Measurements from ENCODE around the gene FADS2.

Gene FADS2

DNA sequence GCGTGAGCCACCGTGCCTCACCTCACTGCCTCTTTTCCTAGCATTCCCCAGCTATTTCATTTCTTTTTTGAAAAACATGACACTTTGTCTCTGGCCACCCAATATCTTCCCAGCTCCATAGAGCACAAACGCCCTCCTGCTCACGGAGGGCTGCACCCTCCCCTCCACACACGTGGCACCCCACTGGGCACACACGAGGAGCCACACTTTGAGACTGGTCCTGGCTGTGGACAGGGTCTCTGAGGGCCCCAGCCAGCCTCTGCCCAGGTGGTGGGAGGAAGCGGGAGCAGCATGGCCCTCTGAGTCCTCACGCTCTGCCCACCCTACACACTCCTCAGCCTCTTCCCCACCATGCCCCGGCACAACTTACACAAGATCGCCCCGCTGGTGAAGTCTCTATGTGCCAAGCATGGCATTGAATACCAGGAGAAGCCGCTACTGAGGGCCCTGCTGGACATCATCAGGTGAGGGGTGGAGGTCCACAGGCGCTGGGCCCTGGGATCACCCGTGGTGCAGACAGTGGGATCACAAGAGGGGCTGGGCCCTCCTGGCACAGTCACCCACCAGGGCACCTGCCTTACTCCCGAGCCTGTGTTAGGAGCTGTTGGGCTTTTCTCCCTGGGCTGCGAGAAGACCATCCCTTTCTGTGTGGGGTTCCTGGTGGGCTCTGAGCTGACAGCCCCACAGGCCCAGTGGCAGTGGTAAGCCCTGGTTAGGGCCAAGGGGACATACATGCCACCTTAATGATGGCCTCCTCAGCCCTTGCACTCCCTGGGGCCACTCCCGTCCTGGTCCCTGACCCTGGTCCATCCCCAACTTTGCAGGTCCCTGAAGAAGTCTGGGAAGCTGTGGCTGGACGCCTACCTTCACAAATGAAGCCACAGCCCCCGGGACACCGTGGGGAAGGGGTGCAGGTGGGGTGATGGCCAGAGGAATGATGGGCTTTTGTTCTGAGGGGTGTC lies 37.0 kb downstream of the FADS2 start:
- Histone ChIP-seq H3K4me1 (ENCODE audit: insufficient read depth, low read length) (peaks cover 10% of the 10 kb centered on the region), H3K9me3 (ENCODE audit: low read length) (no peaks in the 10 kb centered on the region), H3K27me3 (ENCODE audit: insufficient read depth, low read length) (no peaks in the 10 kb centered on the region), H3K36me3 (ENCODE audit: insufficient read depth, low read length) (peaks cover 64% of the 10 kb centered on the region), H2AFZ (ENCODE audit: low read depth, low read length) (no peak overlapping the region), H3K4me3 (ENCODE audit: low read length) (no peak overlapping the region)

DNA sequence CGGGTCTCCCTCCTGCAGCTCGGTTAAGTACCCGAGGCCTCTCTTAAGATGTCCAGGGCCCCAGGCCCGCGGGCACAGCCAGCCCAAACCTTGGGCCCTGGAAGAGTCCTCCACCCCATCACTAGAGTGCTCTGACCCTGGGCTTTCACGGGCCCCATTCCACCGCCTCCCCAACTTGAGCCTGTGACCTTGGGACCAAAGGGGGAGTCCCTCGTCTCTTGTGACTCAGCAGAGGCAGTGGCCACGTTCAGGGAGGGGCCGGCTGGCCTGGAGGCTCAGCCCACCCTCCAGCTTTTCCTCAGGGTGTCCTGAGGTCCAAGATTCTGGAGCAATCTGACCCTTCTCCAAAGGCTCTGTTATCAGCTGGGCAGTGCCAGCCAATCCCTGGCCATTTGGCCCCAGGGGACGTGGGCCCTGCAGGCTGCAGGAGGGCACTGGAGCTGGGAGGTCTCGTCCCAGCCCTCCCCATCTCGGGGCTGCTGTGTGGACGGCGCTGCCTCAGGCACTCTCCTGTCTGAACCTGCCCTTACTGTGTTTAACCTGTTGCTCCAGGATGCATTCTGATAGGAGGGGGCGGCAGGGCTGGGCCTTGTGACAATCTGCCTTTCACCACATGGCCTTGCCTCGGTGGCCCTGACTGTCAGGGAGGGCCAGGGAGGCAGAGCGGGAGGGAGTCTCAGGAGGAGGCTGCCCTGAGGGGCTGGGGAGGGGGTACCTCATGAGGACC lies 38.3 kb downstream of the FADS2 start:
- Histone ChIP-seq H3K4me1 (ENCODE audit: insufficient read depth, low read length) (peaks cover 19% of the 10 kb centered on the region), H2AFZ (ENCODE audit: low read depth, low read length) (no peak overlapping the region), H3K9me3 (ENCODE audit: low read length) (no peaks in the 10 kb centered on the region), H3K4me3 (ENCODE audit: low read length) (no peak overlapping the region), H3K36me3 (ENCODE audit: insufficient read depth, low read length) (peaks cover 55% of the 10 kb centered on the region), H3K27me3 (ENCODE audit: insufficient read depth, low read length) (no peaks in the 10 kb centered on the region)

DNA sequence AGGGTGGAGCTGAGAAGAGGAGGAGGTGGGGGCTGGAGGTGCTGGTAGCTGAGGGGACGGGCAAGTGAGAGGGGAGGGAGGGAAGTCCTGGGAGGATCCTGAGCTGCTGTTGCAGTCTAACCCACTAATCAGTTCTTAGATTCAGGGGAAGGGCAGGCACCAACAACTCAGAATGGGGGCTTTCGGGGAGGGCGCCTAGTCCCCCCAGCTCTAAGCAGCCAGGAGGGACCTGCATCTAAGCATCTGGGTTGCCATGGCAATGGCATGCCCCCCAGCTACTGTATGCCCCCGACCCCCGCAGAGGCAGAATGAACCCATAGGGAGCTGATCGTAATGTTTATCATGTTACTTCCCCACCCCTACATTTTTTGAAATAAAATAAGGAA lies 38.9 kb downstream of the FADS2 start:
- no peak overlapping the region for H3K4me3 ChIP-seq (ENCODE audit: low read length)
- H2AFZ ChIP-seq (ENCODE audit: low read depth, low read length) = no peak overlapping the region
- H3K27me3 ChIP-seq (ENCODE audit: insufficient read depth, low read length) = no peaks in the 10 kb centered on the region
- H3K4me1 ChIP-seq (ENCODE audit: insufficient read depth, low read length) = peaks cover 19% of the 10 kb centered on the region
- no peaks in the 10 kb centered on the region for H3K9me3 ChIP-seq (ENCODE audit: low read length)
- H3K36me3 ChIP-seq (ENCODE audit: insufficient read depth, low read length) = peaks cover 49% of the 10 kb centered on the region

DNA sequence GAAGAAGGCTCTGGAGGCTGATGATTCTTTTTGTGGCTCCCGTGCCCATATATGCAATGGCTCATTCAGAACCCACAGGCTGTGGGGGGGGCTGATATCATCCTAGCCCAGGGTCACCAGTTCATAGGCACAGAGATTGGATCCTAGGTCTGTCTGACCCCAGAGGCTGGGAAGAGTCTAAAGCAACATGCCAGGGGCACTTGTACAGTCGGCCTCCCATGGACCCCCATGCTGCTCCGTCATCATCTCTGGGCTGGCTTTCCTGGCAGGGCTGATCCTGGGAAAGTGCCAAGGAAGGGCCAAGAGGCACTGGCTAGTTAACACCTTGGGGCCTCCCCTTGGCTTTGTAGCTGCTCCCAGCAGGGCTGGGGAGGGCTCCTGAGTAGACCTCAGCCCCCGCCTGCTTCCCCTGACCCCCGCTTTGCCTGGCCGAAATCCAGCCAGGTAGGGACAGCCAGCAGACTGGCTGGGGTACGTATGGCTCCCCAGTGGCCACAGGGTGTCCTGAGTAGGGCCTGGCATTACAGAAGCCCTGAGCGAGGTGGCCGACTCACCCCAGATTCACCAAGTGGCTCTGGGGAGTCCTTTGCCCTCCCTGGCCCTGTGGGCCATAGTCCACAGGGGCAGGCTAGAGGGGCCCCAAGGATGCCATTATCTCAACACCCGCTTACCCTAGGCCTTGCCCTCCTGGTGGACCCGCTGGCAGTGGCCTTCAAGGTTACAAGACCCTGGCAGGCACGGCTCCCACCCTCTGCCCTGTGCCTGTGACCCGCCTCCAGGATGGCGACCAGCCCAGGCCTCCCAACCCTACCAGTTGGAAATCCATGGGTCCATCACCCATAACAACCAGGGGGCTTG lies 40.7 kb downstream of the FADS2 start:
- no peak overlapping the region for H3K4me3 ChIP-seq (ENCODE audit: low read length)
- H3K4me1 ChIP-seq (ENCODE audit: insufficient read depth, low read length) = peaks cover 19% of the 10 kb centered on the region
- no peaks in the 10 kb centered on the region for H3K9me3 ChIP-seq (ENCODE audit: low read length)
- no peaks in the 10 kb centered on the region for H3K27me3 ChIP-seq (ENCODE audit: insufficient read depth, low read length)
- H2AFZ ChIP-seq (ENCODE audit: low read depth, low read length) = no peak overlapping the region
- H3K36me3 ChIP-seq (ENCODE audit: insufficient read depth, low read length) = peaks cover 33% of the 10 kb centered on the region

DNA sequence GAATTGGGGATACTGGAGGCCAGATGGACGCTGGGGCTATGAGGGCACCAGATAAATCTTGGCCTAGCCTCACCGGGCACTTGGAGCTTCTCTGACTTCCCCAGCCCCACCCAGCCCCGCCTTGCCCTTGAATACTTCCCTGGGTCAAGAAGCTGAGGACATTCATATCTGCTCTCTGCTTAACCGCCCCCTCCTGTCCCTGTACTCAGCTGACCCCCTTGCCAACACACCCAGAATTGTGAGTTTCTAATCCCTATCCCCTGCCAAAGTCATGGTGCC lies 41.3 kb downstream of the FADS2 start:
- peaks cover 29% of the 10 kb centered on the region for H3K36me3 ChIP-seq (ENCODE audit: insufficient read depth, low read length)
- H3K4me1 ChIP-seq (ENCODE audit: insufficient read depth, low read length) = peaks cover 19% of the 10 kb centered on the region
- H3K4me3 ChIP-seq (ENCODE audit: low read length) = no peak overlapping the region
- no peaks in the 10 kb centered on the region for H3K9me3 ChIP-seq (ENCODE audit: low read length)
- H2AFZ ChIP-seq (ENCODE audit: low read depth, low read length) = no peak overlapping the region
- no peaks in the 10 kb centered on the region for H3K27me3 ChIP-seq (ENCODE audit: insufficient read depth, low read length)

DNA sequence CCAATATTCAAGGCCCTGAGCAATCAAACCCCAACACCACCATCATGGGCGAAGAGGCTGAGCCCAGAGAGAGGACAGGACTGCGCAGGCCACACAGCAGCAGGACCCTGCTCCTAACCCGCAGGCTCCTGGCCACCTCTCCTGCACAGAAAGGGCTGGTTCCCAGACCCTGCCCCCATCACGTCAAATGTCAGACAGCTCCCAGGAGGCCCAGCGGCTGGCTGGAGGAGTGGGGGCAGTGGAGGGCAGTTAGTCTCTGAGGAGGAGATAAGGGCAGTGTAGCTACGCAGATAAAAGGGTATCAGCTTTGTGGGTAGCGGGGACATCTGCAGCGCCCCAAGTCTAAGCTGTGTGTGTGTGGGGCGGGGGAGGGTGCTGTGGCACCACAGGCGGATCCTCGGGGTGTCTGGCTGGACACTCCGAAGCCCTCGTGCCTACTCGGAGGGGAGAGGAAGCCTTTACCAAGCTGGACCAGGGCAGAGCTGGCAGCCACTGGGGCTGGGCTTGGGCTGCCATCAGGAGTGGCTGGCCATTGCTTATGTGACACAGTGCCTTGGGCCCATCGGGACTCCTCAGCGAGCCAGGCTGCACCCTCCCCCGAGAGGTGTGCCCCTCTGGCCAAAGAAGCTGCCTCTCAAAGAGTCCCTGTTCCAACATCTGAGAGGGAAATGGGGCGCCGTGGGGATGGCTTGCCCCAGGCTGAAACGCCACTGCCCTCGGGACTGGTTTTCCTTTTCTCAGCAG lies 41.8 kb downstream of the FADS2 start:
- Histone ChIP-seq H3K4me1 (ENCODE audit: insufficient read depth, low read length) (peaks cover 19% of the 10 kb centered on the region), H3K4me3 (ENCODE audit: low read length) (no peak overlapping the region), H3K9me3 (ENCODE audit: low read length) (no peaks in the 10 kb centered on the region), H2AFZ (ENCODE audit: low read depth, low read length) (no peak overlapping the region), H3K36me3 (ENCODE audit: insufficient read depth, low read length) (peaks cover 25% of the 10 kb centered on the region), H3K27me3 (ENCODE audit: insufficient read depth, low read length) (no peaks in the 10 kb centered on the region)

DNA sequence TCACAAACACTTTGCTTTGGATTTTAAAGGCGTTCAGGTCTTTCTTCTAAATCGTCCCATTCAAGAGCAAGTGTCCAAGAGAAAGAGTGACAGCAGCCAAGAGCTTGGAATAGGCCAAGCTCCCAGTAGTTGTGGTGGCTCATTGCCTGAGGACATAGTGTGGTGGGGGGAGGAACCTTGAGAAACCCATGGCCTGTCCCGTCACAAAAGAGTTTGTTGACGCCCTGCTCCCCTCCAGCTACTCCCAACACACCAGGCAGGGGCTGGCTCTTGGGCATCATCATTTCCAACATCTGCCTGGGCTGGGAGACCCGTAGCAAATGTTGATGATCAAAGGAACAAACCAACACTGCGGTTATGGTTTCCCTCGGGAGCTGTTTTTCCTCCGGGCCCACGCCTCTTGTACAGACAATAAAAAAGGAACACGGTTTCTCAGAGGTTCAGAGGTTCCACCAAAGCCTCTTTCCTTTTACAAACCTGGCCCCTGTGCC lies 42.5 kb downstream of the FADS2 start:
- Histone ChIP-seq H3K36me3 (ENCODE audit: insufficient read depth, low read length) (peaks cover 18% of the 10 kb centered on the region), H2AFZ (ENCODE audit: low read depth, low read length) (no peak overlapping the region), H3K9me3 (ENCODE audit: low read length) (no peaks in the 10 kb centered on the region), H3K4me3 (ENCODE audit: low read length) (no peak overlapping the region), H3K27me3 (ENCODE audit: insufficient read depth, low read length) (no peaks in the 10 kb centered on the region), H3K4me1 (ENCODE audit: insufficient read depth, low read length) (peaks cover 19% of the 10 kb centered on the region)

DNA sequence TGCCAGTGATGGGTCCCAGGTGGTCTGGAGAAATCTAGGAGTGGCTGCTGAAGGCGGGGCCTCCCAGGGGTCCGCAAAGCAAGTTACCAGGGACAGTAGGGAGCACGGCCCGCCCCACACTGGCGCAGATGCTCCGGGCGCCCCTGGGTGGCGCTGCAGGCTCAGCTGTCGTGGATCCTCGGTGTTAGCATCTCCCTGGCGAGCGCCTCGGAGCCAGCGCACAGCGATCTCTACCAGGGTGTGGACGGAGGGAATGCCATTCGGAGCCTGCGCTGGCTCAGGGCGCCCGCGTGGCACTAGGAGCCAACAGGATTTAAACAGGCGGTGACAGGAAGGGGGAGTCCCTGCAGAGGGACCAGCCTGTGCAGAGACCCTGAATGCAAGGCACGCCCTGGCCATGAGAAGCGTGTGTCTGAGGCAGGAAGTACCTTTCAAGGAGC lies 43.1 kb downstream of the FADS2 start:
- peaks cover 19% of the 10 kb centered on the region for H3K4me1 ChIP-seq (ENCODE audit: insufficient read depth, low read length)
- H3K36me3 ChIP-seq (ENCODE audit: insufficient read depth, low read length) = peaks cover 12% of the 10 kb centered on the region
- H2AFZ ChIP-seq (ENCODE audit: low read depth, low read length) = no peak overlapping the region
- no peak overlapping the region for H3K4me3 ChIP-seq (ENCODE audit: low read length)
- H3K27me3 ChIP-seq (ENCODE audit: insufficient read depth, low read length) = no peaks in the 10 kb centered on the region
- H3K9me3 ChIP-seq (ENCODE audit: low read length) = no peaks in the 10 kb centered on the region

DNA sequence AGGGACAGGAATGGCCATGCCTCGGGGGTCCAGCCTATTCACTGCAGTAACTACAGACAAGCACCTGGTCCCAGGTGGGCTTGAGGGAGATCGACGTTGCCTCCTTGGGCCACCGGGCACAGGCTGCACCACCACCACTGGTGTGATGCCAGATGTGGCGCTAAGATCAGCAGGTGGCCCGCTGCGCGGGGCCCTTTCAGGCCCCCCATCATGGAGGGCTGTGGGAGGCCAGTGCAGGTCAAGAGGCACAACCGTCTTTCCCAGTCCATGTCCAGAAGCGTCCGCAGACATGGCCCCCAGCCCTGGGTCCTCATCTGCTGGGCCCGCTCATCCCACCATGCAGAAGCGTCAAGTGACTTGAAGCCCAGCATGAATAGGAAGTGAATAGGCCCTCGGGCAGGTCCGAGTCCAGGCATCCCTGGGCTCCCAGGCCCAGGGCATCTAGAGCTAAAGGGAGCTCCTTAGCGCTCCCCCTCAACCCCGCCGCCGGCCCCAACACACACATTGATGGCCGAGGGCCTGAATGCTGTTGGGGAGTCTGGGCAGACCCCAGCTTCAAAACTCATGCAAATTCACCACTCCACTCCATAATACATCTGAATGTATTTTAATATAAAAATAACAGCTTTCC lies 45.0 kb downstream of the FADS2 start:
- no peak overlapping the region for H2AFZ ChIP-seq (ENCODE audit: low read depth, low read length)
- no peaks in the 10 kb centered on the region for H3K27me3 ChIP-seq (ENCODE audit: insufficient read depth, low read length)
- no peaks in the 10 kb centered on the region for H3K9me3 ChIP-seq (ENCODE audit: low read length)
- peaks cover 19% of the 10 kb centered on the region for H3K4me1 ChIP-seq (ENCODE audit: insufficient read depth, low read length)
- H3K36me3 ChIP-seq (ENCODE audit: insufficient read depth, low read length) = no peaks in the 10 kb centered on the region
- no peak overlapping the region for H3K4me3 ChIP-seq (ENCODE audit: low read length)

DNA sequence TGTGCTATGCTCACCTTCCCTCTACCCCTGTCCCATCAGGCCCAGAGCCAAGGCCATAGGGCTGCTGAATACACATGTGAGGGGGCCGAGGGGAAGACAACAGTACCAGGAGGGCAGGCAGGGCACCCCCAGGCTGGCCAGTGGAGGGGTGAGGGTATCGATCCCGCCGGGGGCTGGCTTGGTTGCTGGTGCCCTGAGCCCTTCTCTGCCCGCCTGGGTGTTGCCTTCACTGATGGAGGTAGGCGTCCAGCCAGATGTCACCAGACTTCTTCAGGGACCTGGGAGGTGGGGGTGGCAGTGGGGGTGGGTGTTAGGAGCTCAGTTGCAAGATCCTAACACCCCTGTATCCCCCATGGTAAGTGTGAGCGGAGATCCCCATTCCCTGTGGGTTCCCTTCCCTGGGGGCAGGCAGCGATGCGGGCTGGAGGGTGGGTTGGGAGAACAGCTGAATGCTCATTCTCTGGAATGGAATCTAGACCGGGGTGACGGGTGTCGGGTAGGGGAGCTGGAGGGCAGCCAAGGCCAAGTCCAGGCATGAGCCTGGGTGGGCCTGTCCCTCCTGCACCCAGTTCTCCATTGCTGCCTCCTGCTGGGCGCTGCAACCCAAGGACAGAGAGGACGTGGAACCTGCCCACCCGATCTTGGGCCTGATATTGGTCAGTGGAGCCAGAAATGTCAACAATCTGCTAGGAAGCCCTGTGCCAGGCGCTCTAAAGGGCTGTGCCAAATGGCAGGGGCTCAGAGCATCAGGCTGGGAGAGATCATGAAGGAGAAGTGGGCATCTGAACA lies 45.7 kb downstream of the FADS2 start:
- Histone ChIP-seq H3K27me3 (ENCODE audit: insufficient read depth, low read length) (no peaks in the 10 kb centered on the region), H3K36me3 (ENCODE audit: insufficient read depth, low read length) (no peaks in the 10 kb centered on the region), H2AFZ (ENCODE audit: low read depth, low read length) (no peak overlapping the region), H3K4me1 (ENCODE audit: insufficient read depth, low read length) (peaks cover 19% of the 10 kb centered on the region), H3K4me3 (ENCODE audit: low read length) (no peak overlapping the region), H3K9me3 (ENCODE audit: low read length) (no peaks in the 10 kb centered on the region)

DNA sequence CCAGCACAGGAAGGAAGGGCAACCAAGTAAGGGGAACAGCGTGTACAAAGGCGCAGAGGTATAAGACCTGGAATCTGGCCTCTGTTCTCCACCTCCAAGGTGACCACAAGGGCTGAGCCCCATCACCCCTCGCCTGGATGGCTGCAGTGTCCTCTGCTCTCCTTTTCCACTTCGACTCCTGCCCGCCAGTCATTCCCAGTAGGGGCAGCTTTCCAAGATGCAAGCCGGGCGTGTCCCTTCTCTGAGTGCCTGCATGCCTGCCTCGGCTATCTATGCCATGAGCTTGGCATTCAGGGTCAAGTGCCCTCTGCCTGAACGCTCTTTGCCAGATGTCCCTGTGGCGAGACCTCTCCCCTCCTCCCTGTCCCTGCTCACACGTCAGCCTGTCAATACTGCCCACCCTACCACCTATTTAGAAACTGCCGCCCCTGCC lies 46.3 kb downstream of the FADS2 start:
- no peaks in the 10 kb centered on the region for H3K27me3 ChIP-seq (ENCODE audit: insufficient read depth, low read length)
- peaks cover 16% of the 10 kb centered on the region for H3K4me1 ChIP-seq (ENCODE audit: insufficient read depth, low read length)
- no peaks in the 10 kb centered on the region for H3K36me3 ChIP-seq (ENCODE audit: insufficient read depth, low read length)
- no peak overlapping the region for H2AFZ ChIP-seq (ENCODE audit: low read depth, low read length)
- H3K4me3 ChIP-seq (ENCODE audit: low read length) = no peak overlapping the region
- no peaks in the 10 kb centered on the region for H3K9me3 ChIP-seq (ENCODE audit: low read length)

All from neuron (in vitro differentiated cells).